ENCODE data around the gene KCNH2.

KCNH2 gene

GRCh38 chr7:150901160-150902035 lies 76.7 kb downstream of the KCNH2 start:
- no peak for DNase-seq

GRCh38 chr7:150900675-150901074 lies 77.4 kb downstream of the KCNH2 start:
- no peak for DNase-seq

GRCh38 chr7:150898475-150899011 lies 79.6 kb downstream of the KCNH2 start:
- peak; percentile 49 to 63 for DNase-seq

- no peak for DNase-seq
Measured at GRCh38 chr7:150897502-150898474, 80.3 kb downstream of the KCNH2 start.

- no peak for DNase-seq
Measured at GRCh38 chr7:150896562-150897209, 81.4 kb downstream of the KCNH2 start.

GRCh38 chr7:150895809-150896208 lies 82.3 kb downstream of the KCNH2 start:
- no peak for DNase-seq
